Neural progenitor cell (in vitro differentiated cells): ENCODE data around the gene PNP. TPM values are rescaled to one million over a fixed set of nuclear protein-coding genes. Genes with fewer than 3 reads are reported as not detected.

Experiments
- DNase-seq: peaks from one replicate; pipeline ENCODE4 v3.0.0-alpha.2; 2016; ENCODE audit warnings: low spot score
- H2AFZ ChIP-seq: fragments of 200-600 bp; sonication (generic); replicated peaks from 2 replicates; pipeline ENCODE4 v1.6.1; 2016; ENCODE audit warnings: antibody characterized with exemption
- H3F3A ChIP-seq: fragments of 200-600 bp; sonication (generic); 2 replicates; pipeline ENCODE4 v1.6.1; 2016; ENCODE audit warnings: antibody characterized with exemption, low read depth
- H3K27ac ChIP-seq: fragments of 200-600 bp; sonication (generic); 2 replicates; pipeline ENCODE4 v1.5.1; 2016; ENCODE audit warnings: mild to moderate bottlenecking
- H3K27me3 ChIP-seq: fragments of 200-600 bp; sonication (generic); 2 replicates; pipeline ENCODE4 v1.6.1; 2016; ENCODE audit warnings: mild to moderate bottlenecking, moderate library complexity
- H3K36me3 ChIP-seq: fragments of 200-600 bp; sonication (generic); 2 replicates; pipeline ENCODE4 v1.5.1; 2016
- H3K4me1 ChIP-seq: fragments of 200-600 bp; sonication (generic); 2 replicates; pipeline ENCODE4 v1.6.1; 2016; ENCODE audit warnings: mixed run types
- H3K4me2 ChIP-seq: fragments of 200-600 bp; sonication (generic); 2 replicates; pipeline ENCODE4 v1.6.1; 2016
- H3K4me3 ChIP-seq: fragments of 200-600 bp; sonication (generic); 2 replicates; pipeline ENCODE4 v1.5.1; 2016
- H3K79me2 ChIP-seq: fragments of 200-600 bp; sonication (generic); 2 replicates; pipeline ENCODE4 v1.6.1; 2016; ENCODE audit warnings: low read depth
- H3K9ac ChIP-seq: fragments of 200-600 bp; sonication (generic); 2 replicates; pipeline ENCODE4 v1.6.1; 2016
- H3K9me3 ChIP-seq: fragments of 200-600 bp; sonication (generic); 2 replicates; pipeline ENCODE4 v1.5.1; 2016; ENCODE audit warnings: low read depth
- H4K20me1 ChIP-seq: fragments of 200-600 bp; sonication (generic); 2 replicates; pipeline ENCODE4 v1.6.1; 2016; ENCODE audit warnings: low read depth
- H3K27ac Mint-ChIP-seq: 3 replicates; pipeline ENCODE4 v1.8.0; 2021; ENCODE audit warnings: mixed read lengths
- H3K27me3 Mint-ChIP-seq: 2 replicates; pipeline ENCODE4 v1.8.0; 2022; ENCODE audit warnings: low read depth, mild to moderate bottlenecking, inconsistent platforms, moderate library complexity, mixed read lengths; ENCODE audit not compliant: insufficient read depth
- H3K36me3 Mint-ChIP-seq: 3 replicates; pipeline ENCODE4 v1.8.0; 2021; ENCODE audit warnings: mixed read lengths
- H3K4me1 Mint-ChIP-seq: 3 replicates; pipeline ENCODE4 v1.8.0; 2021; ENCODE audit warnings: mixed read lengths
- H3K4me3 Mint-ChIP-seq: 3 replicates; pipeline ENCODE4 v1.8.0; 2021; ENCODE audit warnings: mild to moderate bottlenecking, moderate library complexity, mixed read lengths
- H3K9me3 Mint-ChIP-seq: 3 replicates; pipeline ENCODE4 v1.8.0; 2020; ENCODE audit warnings: mixed read lengths
- EZH2 ChIP-seq: fragments of 200-600 bp; sonication (generic); IDR thresholded peaks from 2 replicates; pipeline ENCODE4 v1.6.1; 2017; ENCODE audit warnings: antibody characterized with exemption, mild to moderate bottlenecking, moderate library complexity
- EZH2phosphoT487 ChIP-seq: fragments of 200-600 bp; sonication (generic); IDR thresholded peaks from 2 replicates; pipeline ENCODE4 v1.6.1; 2017; ENCODE audit warnings: antibody characterized with exemption
- total RNA-seq: library from RNA; depleted of rRNA; stranded (reverse); fragments of >200 nt; gene quantifications from 2 replicates; pipeline ENCODE4 v1.2.3, GENCODE V29; 2015; ENCODE audit warnings: low replicate concordance
- TF ChIP-seq, protein P1 (sequence below): fragments of 200-600 bp; sonication (generic); IDR thresholded peaks from 2 replicates; pipeline ENCODE4 v1.5.1; 2017; ENCODE audit warnings: antibody characterized with exemption, mild to moderate bottlenecking

Gene PNP
- 43.6 and 50.6 TPM in 2 replicates for total RNA-seq

- TF ChIP-seq EZH2 (no peak), EZH2phosphoT487 (no peak)
- TF ChIP-seq, protein P1, sequence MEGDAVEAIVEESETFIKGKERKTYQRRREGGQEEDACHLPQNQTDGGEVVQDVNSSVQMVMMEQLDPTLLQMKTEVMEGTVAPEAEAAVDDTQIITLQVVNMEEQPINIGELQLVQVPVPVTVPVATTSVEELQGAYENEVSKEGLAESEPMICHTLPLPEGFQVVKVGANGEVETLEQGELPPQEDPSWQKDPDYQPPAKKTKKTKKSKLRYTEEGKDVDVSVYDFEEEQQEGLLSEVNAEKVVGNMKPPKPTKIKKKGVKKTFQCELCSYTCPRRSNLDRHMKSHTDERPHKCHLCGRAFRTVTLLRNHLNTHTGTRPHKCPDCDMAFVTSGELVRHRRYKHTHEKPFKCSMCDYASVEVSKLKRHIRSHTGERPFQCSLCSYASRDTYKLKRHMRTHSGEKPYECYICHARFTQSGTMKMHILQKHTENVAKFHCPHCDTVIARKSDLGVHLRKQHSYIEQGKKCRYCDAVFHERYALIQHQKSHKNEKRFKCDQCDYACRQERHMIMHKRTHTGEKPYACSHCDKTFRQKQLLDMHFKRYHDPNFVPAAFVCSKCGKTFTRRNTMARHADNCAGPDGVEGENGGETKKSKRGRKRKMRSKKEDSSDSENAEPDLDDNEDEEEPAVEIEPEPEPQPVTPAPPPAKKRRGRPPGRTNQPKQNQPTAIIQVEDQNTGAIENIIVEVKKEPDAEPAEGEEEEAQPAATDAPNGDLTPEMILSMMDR = no peak
- Mint-ChIP-seq H3K4me1 (peaks cover 12% of the 10 kb centered on the region), H3K27me3 (peaks cover 5% of the 10 kb centered on the region), H3K36me3 (peaks cover 9% of the 10 kb centered on the region), H3K9me3 (no peaks in the 10 kb centered on the region), H3K27ac (peak within 1 kb of the TSS; percentile 98), H3K4me3 (peak within 1 kb of the TSS; percentile 96)
- no peaks in the 10 kb centered on the region for H4K20me1 ChIP-seq
- peaks cover 28% of the 10 kb centered on the region for H3K79me2 ChIP-seq
- no peaks in the 10 kb centered on the region for H3K36me3 ChIP-seq
- H3K9ac ChIP-seq = peak within 1 kb of the TSS; percentile 70
- H3K9me3 ChIP-seq = no peaks in the 10 kb centered on the region
- peak within 1 kb of the TSS; percentile 76 for H3K4me2 ChIP-seq
- H3K4me3 ChIP-seq = peak within 1 kb of the TSS; percentile 70
- peak within 1 kb of the TSS; percentile 98 for H2AFZ ChIP-seq
- peaks cover 16% of the 10 kb centered on the region for H3F3A ChIP-seq
- no peaks in the 10 kb centered on the region for H3K27me3 ChIP-seq
- DNase-seq = peak; percentile 96
- no peak within 1 kb of the TSS for H3K27ac ChIP-seq
- peaks cover 5% of the 10 kb centered on the region for H3K4me1 ChIP-seq
These were observed at the start of gene PNP for GRCh38 chr14:20469242-20469889. Gene PNP (plus strand): TSS chr14:20469406. CDS start chr14:20469525, 119 bp downstream.

DNA sequence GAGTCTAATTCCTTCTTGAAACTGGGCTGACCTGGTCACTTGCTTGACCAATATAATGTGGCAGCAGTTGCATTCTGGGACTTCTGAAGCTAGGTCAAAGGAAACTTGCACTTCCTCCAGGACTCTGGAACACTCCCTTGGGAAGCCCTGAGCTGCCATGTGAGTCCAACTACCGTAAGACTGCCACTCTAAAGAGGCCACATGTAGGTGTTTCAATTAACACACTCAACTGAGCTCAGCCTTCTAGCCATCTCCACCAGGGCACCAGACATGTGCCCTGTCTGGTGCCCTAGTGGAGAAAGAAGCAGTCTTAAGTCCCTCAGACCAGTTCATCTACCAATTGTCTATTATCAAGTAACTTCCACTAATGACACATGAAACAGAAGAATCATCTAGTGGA is 49.8 kb upstream of the PNP start:
- H3K36me3 ChIP-seq = no peaks in the 10 kb centered on the region
- H2AFZ ChIP-seq = no peak overlapping the region
- no peak overlapping the region for H3K27ac ChIP-seq
- no peak overlapping the region for H3K27ac Mint-ChIP-seq
- no peak overlapping the region for H3K4me3 Mint-ChIP-seq
- H3K9me3 ChIP-seq = no peaks in the 10 kb centered on the region
- H3K9me3 Mint-ChIP-seq = no peaks in the 10 kb centered on the region
- no peak overlapping the region for H3K4me2 ChIP-seq
- no peak for DNase-seq
- no peaks in the 10 kb centered on the region for H3K79me2 ChIP-seq
- no peaks in the 10 kb centered on the region for H4K20me1 ChIP-seq
- no peaks in the 10 kb centered on the region for H3K27me3 Mint-ChIP-seq
- H3K9ac ChIP-seq = no peak overlapping the region
- H3F3A ChIP-seq = no peaks in the 10 kb centered on the region
- no peaks in the 10 kb centered on the region for H3K36me3 Mint-ChIP-seq
- no peak overlapping the region for H3K4me3 ChIP-seq
- H3K4me1 Mint-ChIP-seq = peaks cover 3% of the 10 kb centered on the region
- TF ChIP-seq, protein P1 = no peak
- TF ChIP-seq EZH2 = no peak
- TF ChIP-seq EZH2phosphoT487 = no peak
- H3K4me1 ChIP-seq = no peaks in the 10 kb centered on the region
- no peaks in the 10 kb centered on the region for H3K27me3 ChIP-seq

GRCh38 chr14:20421267-20421666 is 47.9 kb upstream of the PNP start:
- H3K4me1 Mint-ChIP-seq = no peaks in the 10 kb centered on the region
- no peaks in the 10 kb centered on the region for H3K27me3 ChIP-seq
- H3K27ac Mint-ChIP-seq = no peak overlapping the region
- no peaks in the 10 kb centered on the region for H4K20me1 ChIP-seq
- no peaks in the 10 kb centered on the region for H3F3A ChIP-seq
- H3K9ac ChIP-seq = no peak overlapping the region
- no peak for TF ChIP-seq EZH2
- TF ChIP-seq EZH2phosphoT487 = no peak
- TF ChIP-seq, protein P1 = no peak
- no peaks in the 10 kb centered on the region for H3K27me3 Mint-ChIP-seq
- H3K4me3 Mint-ChIP-seq = no peak overlapping the region
- no peaks in the 10 kb centered on the region for H3K36me3 Mint-ChIP-seq
- H3K27ac ChIP-seq = no peak overlapping the region
- H3K36me3 ChIP-seq = no peaks in the 10 kb centered on the region
- no peak for DNase-seq
- H3K79me2 ChIP-seq = no peaks in the 10 kb centered on the region
- no peak overlapping the region for H2AFZ ChIP-seq
- no peak overlapping the region for H3K4me3 ChIP-seq
- no peak overlapping the region for H3K4me2 ChIP-seq
- H3K9me3 ChIP-seq = no peaks in the 10 kb centered on the region
- no peaks in the 10 kb centered on the region for H3K4me1 ChIP-seq
- H3K9me3 Mint-ChIP-seq = no peaks in the 10 kb centered on the region
